ENCODE results near the gene MAP4. TPM values are rescaled to one million over a fixed set of nuclear protein-coding genes. Genes with fewer than 3 reads are reported as not detected.

MAP4 gene
- total RNA-seq, 2 donors from 2014 or later, result 97.5 to 130 TPM

DNA sequence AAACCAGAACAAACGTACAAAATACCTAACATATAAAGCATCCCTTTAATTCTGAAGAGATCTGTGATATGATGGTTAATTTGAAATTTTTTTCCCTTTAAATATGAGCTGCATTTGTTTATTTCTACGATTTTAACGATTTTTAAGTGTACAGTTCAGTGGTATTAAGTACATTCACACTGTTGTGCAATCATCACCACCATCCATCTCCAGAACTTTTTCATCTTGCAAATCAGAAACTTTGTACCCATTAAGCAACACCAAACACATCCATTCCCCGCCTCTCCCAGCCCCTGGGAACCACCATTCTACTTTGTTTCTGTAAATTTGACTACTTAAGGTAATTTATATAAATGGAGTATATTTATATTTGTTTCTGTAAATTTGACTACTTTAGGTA is 51.5 kb downstream of the MAP4 start:
- Mint-ChIP-seq H3K27ac (no peak overlapping the region), H3K4me3 (no peak overlapping the region), H3K27me3 (no peaks in the 10 kb centered on the region), H3K9me3 (no peaks in the 10 kb centered on the region), H3K36me3 (ENCODE audit: low read depth) (peaks cover 5% of the 10 kb centered on the region), H3K4me1 (peaks cover 22% of the 10 kb centered on the region)
- ATAC-seq (replicated peaks), result no peak

DNA sequence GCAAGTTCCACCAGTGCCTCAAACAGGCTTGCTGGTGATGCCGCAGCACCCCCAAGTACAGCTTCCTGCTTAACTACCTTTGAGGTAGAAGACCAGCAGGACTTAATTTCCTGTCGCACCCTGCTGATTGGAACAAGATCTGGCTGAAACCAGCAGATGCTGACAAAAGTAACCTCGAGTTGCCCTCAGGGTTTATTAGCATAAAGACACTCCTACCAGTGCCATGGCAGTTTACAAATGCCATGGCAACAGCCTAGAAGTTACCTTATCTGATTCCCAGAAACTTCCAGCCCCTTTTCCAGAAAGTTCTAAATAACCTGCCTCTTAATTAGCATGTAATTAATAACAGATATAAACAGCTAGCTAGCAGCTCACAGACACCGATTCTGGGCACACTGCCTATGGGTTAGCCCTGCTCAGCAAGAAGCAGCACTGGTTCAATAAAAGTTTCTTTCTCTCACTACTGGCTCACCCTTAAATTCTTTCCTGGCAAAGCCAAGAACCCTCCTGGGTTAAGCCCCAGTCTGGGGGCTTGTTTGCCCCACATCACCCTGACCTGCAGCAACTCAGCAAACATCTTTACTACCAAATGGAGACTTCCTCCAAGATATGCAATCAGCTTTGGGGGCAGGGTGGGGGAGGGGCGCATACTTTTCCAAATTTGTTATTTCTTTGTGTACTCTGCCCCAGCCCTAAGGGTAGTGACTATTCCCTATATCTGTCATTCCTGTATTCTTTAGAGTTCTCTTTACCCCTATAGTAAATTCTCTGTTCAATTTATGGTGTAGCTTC is 54.2 kb downstream of the MAP4 start:
- Mint-ChIP-seq H3K36me3 (ENCODE audit: low read depth) (peaks cover 5% of the 10 kb centered on the region), H3K4me1 (peaks cover 22% of the 10 kb centered on the region), H3K27ac (peak overlapping the region; percentile 76), H3K9me3 (no peaks in the 10 kb centered on the region), H3K4me3 (no peak overlapping the region), H3K27me3 (no peaks in the 10 kb centered on the region)
- no peak for ATAC-seq (replicated peaks)

DNA sequence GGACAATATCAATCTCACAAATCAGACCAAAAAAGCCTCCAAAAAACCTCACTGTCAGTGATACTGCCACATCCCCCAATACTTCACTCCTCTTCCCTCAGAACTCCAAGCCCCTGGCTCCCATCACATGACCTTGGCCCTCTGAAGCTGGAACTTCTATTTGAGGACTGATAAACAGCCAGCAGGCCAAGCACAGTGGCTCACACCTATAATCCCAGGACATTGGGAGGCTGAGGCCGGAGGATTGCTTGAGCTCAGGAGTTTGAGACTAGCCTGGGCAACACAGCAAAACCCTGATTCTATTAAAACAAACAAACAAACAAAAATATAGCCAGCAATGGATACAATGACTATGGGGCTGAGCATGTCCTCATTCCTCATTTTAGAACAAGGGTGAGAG is 55.2 kb downstream of the MAP4 start:
- Mint-ChIP-seq H3K4me3 (no peak overlapping the region), H3K9me3 (no peaks in the 10 kb centered on the region), H3K4me1 (peaks cover 22% of the 10 kb centered on the region), H3K36me3 (ENCODE audit: low read depth) (peaks cover 5% of the 10 kb centered on the region), H3K27me3 (no peaks in the 10 kb centered on the region), H3K27ac (peak overlapping the region; percentile 8)
- ATAC-seq (replicated peaks), result no peak

DNA sequence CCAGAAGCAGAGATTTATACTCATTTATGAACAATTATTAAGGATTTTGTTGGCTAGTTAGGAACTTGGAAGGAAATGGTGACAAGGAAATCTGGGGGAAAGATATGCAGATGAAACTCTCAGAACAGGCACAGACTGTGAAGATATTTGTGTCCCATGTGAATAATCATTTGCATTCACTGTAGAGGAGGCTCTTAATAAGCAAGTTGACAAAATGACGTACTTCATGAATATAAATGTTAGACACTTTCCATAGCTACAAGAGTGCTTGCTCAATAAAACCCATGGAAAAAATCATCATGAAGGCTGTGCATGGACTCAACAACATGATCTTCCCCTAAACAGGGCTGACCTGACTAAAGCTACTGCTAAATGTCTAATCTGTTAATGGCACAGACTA is 59.7 kb downstream of the MAP4 start:
- peaks cover 6% of the 10 kb centered on the region for H3K4me1 Mint-ChIP-seq
- H3K27me3 Mint-ChIP-seq, result no peaks in the 10 kb centered on the region
- no peaks in the 10 kb centered on the region for H3K9me3 Mint-ChIP-seq
- ATAC-seq (replicated peaks), result no peak
- no peak overlapping the region for H3K27ac Mint-ChIP-seq
- H3K4me3 Mint-ChIP-seq, result no peak overlapping the region
- no peaks in the 10 kb centered on the region for H3K36me3 Mint-ChIP-seq (ENCODE audit: low read depth)

DNA sequence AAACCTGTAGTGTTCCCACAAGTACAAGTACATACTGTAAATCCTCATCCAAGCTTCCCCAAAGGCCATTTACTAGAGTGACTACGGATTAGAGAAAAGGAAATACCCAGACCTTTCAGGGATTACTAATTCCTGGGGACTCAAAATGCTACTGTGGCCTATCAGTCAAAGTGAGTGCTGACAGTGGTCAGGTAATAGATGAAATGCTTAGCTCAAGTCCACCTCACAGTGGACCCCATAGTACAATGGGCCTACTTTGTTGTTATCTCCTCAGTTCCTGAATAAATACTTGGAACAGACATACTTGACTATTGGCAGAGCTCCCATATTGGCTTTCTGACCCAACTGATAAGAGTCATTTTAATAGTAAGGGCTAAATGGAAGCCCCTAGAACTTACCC is 61.6 kb downstream of the MAP4 start:
- no peak for ATAC-seq (replicated peaks)
- no peaks in the 10 kb centered on the region for H3K27me3 Mint-ChIP-seq
- H3K27ac Mint-ChIP-seq, result no peak overlapping the region
- H3K4me1 Mint-ChIP-seq, result no peaks in the 10 kb centered on the region
- no peaks in the 10 kb centered on the region for H3K9me3 Mint-ChIP-seq
- no peak overlapping the region for H3K4me3 Mint-ChIP-seq
- no peaks in the 10 kb centered on the region for H3K36me3 Mint-ChIP-seq (ENCODE audit: low read depth)

DNA sequence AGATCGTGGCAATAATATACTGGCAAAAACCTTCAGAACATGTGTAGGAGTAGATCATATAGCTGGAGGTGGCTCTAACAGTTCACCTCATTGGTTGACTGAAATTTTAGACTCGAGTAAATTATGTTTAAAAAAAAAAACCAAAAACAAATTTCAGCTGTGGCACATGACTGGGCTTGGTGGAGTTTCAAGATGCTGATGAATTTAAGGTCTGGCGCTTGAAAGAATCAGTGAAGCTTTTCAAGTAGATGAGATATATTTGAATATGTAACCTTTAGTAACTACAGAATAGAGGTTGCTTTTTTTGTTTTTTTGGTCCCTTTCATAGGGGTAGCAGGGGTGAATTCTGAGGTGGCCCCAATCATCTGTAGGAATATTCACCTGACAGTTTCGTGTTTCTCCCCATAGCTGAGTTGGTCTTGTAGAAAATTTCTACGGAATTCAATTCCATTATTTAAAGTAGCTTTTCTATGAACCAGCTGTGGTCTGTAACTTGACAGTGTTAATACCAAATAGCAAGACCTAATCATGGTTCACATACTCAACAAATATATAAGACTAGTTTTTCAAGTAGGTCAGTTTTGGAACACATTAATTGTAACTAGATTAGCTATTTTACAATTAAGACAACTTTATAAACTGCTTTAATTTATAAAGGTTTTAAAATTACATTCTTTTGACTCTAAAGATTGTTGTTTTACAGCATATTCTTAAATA is 65.6 kb downstream of the MAP4 start:
- Mint-ChIP-seq H3K36me3 (ENCODE audit: low read depth) (no peaks in the 10 kb centered on the region), H3K4me1 (no peaks in the 10 kb centered on the region), H3K27ac (no peak overlapping the region), H3K9me3 (no peaks in the 10 kb centered on the region), H3K4me3 (no peak overlapping the region), H3K27me3 (no peaks in the 10 kb centered on the region)
- no peak for ATAC-seq (replicated peaks)

DNA sequence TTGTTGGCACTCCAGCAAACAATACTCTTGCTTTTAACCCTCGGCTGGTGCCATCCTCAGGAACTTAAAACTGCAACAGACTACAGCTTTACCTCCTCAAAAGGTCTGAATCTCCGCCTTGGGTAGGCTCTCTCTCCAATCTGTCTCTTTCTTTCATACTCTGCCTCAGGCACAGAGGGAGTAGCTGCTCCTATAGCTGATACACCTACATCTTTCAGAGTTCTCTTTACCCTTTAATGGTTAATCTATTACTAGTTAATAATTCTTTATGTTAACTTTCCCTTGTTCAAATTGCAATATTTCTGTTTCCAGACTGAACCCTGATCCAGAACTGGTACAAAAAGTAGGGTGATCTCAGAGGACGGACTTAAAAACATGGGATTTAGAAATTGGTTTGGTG is 66.2 kb downstream of the MAP4 start:
- Mint-ChIP-seq H3K4me1 (no peaks in the 10 kb centered on the region), H3K27ac (no peak overlapping the region), H3K36me3 (ENCODE audit: low read depth) (no peaks in the 10 kb centered on the region), H3K27me3 (no peaks in the 10 kb centered on the region), H3K9me3 (no peaks in the 10 kb centered on the region), H3K4me3 (no peak overlapping the region)
- no peak for ATAC-seq (replicated peaks)

DNA sequence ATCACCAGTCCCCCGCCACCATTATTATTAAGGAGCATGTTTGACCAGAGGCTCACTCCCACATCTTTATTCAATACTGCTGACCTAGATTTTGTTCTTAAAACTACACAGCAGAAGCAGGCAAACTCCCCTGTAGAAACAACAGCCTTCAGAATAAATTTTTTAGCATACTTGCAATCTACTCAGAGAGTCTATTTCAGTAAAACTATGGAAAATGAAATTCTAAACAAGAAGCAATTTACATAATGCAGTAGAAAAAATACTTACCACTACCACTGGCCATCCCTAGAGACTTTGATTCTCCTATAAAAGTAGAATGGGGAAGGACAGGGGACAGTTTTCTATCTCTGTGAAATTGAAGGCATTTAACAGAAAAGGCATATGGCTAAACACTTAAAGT is 76.0 kb downstream of the MAP4 start:
- Mint-ChIP-seq H3K27ac (no peak overlapping the region), H3K27me3 (no peaks in the 10 kb centered on the region), H3K36me3 (ENCODE audit: low read depth) (no peaks in the 10 kb centered on the region), H3K4me1 (peaks cover under 1% of the 10 kb centered on the region), H3K9me3 (no peaks in the 10 kb centered on the region), H3K4me3 (no peak overlapping the region)
- ATAC-seq (replicated peaks), result no peak

DNA sequence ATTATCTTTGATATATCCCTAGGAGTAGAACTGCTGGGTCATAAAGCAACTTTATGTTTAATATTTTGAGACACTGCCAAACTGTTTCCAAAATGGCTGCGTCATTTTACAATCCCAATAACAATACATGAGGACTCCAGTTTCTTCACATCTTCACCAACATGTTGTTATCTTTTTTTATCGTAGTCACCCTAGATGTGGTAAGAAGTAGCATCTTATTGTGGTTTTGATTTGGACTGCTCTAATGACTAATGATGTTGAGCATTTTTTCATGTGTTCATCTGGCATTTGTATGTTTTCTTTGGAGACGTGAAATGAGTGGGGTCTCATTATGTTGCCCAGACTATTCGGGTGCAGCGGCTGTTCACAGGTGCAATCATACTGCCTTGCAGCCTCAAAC is 83.8 kb downstream of the MAP4 start:
- H3K36me3 Mint-ChIP-seq (ENCODE audit: low read depth), result peaks cover 14% of the 10 kb centered on the region
- H3K9me3 Mint-ChIP-seq, result no peaks in the 10 kb centered on the region
- no peak for ATAC-seq (replicated peaks)
- H3K27ac Mint-ChIP-seq, result no peak overlapping the region
- no peak overlapping the region for H3K4me3 Mint-ChIP-seq
- no peaks in the 10 kb centered on the region for H3K27me3 Mint-ChIP-seq
- peaks cover 11% of the 10 kb centered on the region for H3K4me1 Mint-ChIP-seq

DNA sequence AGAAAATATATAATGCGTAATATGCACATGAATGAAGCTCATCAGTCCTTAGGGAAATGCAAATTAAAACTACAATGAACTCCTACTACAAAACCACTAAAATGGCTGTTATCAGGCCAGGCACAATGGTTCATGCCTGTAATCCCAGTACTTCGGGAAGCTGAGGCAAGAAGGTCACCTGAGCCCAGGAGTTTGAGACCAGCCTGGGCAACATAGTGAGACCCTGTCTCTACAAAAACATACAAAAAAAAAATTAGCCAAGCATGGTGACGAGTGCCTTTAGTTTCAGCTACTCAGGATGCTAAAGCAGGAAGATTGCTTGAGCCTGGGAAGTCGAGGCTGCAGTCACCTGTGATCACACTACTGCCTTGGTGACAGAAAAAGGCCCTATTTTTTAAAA is 85.2 kb downstream of the MAP4 start:
- no peaks in the 10 kb centered on the region for H3K9me3 Mint-ChIP-seq
- no peak for ATAC-seq (replicated peaks)
- H3K36me3 Mint-ChIP-seq (ENCODE audit: low read depth), result peaks cover 26% of the 10 kb centered on the region
- H3K27me3 Mint-ChIP-seq, result no peaks in the 10 kb centered on the region
- no peak overlapping the region for H3K4me3 Mint-ChIP-seq
- no peak overlapping the region for H3K27ac Mint-ChIP-seq
- peaks cover 11% of the 10 kb centered on the region for H3K4me1 Mint-ChIP-seq

DNA sequence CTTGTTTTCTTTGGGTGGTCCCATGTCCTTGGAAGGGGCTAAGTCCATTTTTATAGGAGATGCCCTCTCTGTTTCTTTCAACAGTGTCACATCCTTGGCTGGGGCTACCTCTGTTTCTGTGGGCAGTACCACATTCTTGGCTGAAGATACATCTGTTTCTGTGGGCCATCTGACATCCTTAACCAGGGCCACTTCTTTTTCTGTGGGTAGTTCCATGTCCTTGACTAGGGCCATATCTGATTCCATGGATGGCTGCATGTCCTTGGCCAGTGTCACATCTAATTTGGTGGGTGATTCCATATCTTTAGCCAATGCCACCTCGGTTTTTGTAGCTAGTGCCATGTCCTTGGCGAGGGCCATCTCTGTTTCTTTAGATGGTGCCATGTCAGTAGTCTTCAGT is 99.5 kb downstream of the MAP4 start:
- H3K4me1 Mint-ChIP-seq, result peaks cover 5% of the 10 kb centered on the region
- H3K9me3 Mint-ChIP-seq, result no peaks in the 10 kb centered on the region
- no peak for ATAC-seq (replicated peaks)
- peaks cover 98% of the 10 kb centered on the region for H3K36me3 Mint-ChIP-seq (ENCODE audit: low read depth)
- H3K27me3 Mint-ChIP-seq, result no peaks in the 10 kb centered on the region
- no peak overlapping the region for H3K27ac Mint-ChIP-seq
- no peak overlapping the region for H3K4me3 Mint-ChIP-seq

DNA sequence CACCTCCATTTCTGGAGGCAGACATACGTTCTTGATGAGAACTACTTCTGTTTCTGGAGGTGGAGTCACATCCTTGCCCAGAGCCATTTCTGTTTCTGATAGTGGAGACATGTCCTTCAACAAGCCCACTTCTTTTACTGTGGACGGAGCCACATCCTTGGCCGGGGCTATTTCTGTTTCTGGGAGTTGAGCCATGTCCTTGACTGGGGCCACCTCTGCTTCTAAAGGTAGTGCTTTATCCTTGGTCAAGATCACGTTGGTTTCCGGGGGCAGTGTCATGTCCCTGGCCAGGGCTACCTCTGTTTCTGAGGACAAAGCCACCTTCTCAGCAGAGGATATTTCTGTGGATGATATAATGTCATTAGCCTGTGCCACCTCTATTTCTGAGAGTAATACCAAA is 100.0 kb downstream of the MAP4 start:
- peaks cover 6% of the 10 kb centered on the region for H3K4me1 Mint-ChIP-seq
- H3K4me3 Mint-ChIP-seq, result no peak overlapping the region
- no peaks in the 10 kb centered on the region for H3K27me3 Mint-ChIP-seq
- no peak for ATAC-seq (replicated peaks)
- no peaks in the 10 kb centered on the region for H3K9me3 Mint-ChIP-seq
- no peak overlapping the region for H3K27ac Mint-ChIP-seq
- H3K36me3 Mint-ChIP-seq (ENCODE audit: low read depth), result peaks cover 98% of the 10 kb centered on the region

DNA sequence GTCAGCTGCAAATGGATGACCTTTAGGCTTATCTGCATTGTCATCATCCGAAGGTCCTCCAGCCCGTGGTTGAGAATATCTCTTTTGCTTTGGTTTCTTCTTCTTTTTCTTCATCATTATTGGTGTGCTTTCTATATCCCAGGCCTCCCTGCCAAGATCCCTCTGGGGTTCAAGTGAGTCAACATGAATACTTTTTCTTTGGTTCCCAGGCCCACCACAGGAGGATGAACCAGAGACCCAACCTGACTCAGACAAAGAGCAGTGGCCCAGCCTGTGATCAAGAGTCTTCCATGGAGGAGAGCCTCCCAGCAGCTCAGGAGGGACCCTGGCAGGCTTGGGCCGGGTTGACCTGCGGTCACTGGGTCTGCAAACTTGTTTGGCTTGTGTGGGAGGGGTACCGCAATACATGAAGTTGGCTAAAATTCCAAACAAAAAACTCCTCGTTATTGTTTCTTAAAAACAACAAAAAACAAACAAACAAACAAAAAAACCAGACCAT is 104.2 kb downstream of the MAP4 start:
- H3K27me3 Mint-ChIP-seq, result no peaks in the 10 kb centered on the region
- peaks cover 94% of the 10 kb centered on the region for H3K36me3 Mint-ChIP-seq (ENCODE audit: low read depth)
- peaks cover 11% of the 10 kb centered on the region for H3K4me1 Mint-ChIP-seq
- no peaks in the 10 kb centered on the region for H3K9me3 Mint-ChIP-seq
- peak overlapping the region; percentile 49 for H3K27ac Mint-ChIP-seq
- no peak for ATAC-seq (replicated peaks)
- H3K4me3 Mint-ChIP-seq, result no peak overlapping the region

DNA sequence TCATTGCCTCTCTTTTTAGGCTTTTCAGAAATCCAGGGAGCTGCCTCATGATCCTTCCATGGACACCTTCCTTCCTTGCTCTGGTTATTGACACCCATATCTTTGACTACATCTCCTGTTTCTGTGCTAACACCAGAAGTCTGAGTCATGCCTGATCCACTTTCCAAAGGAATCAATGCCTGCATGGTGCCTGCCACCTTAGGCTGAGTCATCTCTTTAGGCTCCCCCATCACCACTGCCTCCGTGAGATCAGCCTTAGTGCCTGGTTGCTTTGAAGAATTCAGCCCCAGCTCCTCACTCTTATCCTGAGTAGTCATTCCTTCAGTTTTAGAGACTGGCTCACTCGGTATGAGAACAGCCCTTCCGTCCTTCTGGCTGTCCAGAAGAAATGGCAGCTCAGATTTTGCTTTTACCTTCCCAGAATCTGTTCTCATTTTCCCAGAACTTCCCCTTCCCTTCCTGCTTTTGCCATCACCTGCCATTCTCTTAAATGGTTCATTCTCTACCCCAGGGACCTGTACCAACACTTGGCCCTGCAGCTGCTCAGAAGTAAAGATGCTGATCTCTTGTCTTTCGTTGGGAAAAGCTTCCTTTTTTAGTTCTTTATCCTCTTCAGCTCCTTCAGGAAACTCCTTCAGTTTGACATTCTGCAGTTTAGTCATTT is 105.3 kb downstream of the MAP4 start:
- H3K4me3 Mint-ChIP-seq, result no peak overlapping the region
- no peaks in the 10 kb centered on the region for H3K27me3 Mint-ChIP-seq
- H3K27ac Mint-ChIP-seq, result peak overlapping the region; percentile 49
- peak; percentile 59 for ATAC-seq (replicated peaks)
- H3K4me1 Mint-ChIP-seq, result peaks cover 11% of the 10 kb centered on the region
- H3K9me3 Mint-ChIP-seq, result no peaks in the 10 kb centered on the region
- H3K36me3 Mint-ChIP-seq (ENCODE audit: low read depth), result peaks cover 87% of the 10 kb centered on the region

DNA sequence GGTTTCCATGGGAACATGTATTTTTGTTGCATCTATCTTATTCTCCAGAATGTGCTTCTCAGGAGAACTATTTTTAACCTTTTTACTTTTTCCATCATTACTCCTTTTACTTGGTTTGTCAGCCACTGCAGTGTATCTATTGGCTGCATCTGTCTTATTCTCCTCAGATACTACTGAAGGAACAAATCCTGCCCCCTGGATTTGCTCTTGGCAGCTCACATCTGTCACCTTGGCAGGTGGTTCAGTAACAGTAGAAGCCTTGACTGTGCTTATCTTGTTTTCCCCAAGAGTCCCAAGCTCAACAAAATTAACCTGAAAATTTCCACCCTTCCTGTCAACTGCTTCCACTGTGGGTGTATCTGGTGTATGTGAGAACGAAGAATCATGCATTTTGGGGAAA is 106.0 kb downstream of the MAP4 start:
- Mint-ChIP-seq H3K9me3 (no peaks in the 10 kb centered on the region), H3K27me3 (no peaks in the 10 kb centered on the region), H3K4me3 (no peak overlapping the region), H3K36me3 (ENCODE audit: low read depth) (peaks cover 87% of the 10 kb centered on the region), H3K27ac (peak overlapping the region; percentile 49), H3K4me1 (peaks cover 11% of the 10 kb centered on the region)
- ATAC-seq (replicated peaks), result no peak

Measured in activated T-helper 17 cell treated with anti-CD3 and anti-CD28 coated beads, Interleukin-2, amount 50 U/mL, for 72 hours (primary cell).